WTC11 (cell line): ENCODE results near the gene LAMTOR1. TPM values are rescaled to one million over a fixed set of nuclear protein-coding genes. Genes with fewer than 3 reads are reported as not detected.

Experiments
- ATAC-seq: fragments of 200-7000 bp; cut with Tn5 transposase; 2 replicates; pipeline ENCODE4 v1.10.0; 2021; ENCODE audit warnings: mild to moderate bottlenecking, moderate library complexity
- CTCF ChIA-PET: fragments of 300-600 bp; sonication (Branson Sonifier 250); formaldehyde crosslinking; loops from one replicate; lab custom pipeline; 2021; ENCODE audit warnings: antibody characterized with exemption; lab: Charles Lee
- POLR2A ChIA-PET: fragments of 350-600 bp; sonication (Branson Sonifier 250); formaldehyde crosslinking; loops from one replicate; lab custom pipeline; 2021; ENCODE audit warnings: antibody characterized with exemption; lab: Charles Lee
- DNase-seq: peaks from one replicate; pipeline ENCODE4 v3.0.0; 2021; ENCODE audit warnings: low spot score
- H3K27ac Mint-ChIP-seq: 2 replicates; pipeline ENCODE4 v1.8.0; 2021; ENCODE audit warnings: mixed read lengths
- H3K27me3 Mint-ChIP-seq: 2 replicates; pipeline ENCODE4 v1.8.0; 2021; ENCODE audit warnings: low read depth, mild to moderate bottlenecking, moderate library complexity, mixed read lengths
- H3K36me3 Mint-ChIP-seq: 2 replicates; pipeline ENCODE4 v1.8.0; 2021; ENCODE audit warnings: mixed read lengths
- H3K4me1 Mint-ChIP-seq: 2 replicates; pipeline ENCODE4 v1.8.0; 2022; ENCODE audit warnings: mixed read lengths
- H3K4me3 Mint-ChIP-seq: 2 replicates; pipeline ENCODE4 v1.8.0; 2021; ENCODE audit warnings: mild to moderate bottlenecking, moderate library complexity, mixed read lengths
- H3K9me3 Mint-ChIP-seq: 2 replicates; pipeline ENCODE4 v1.8.0; 2021; ENCODE audit warnings: mixed read lengths
- ARID4B ChIP-seq: sonication (generic); formaldehyde crosslinking; IDR thresholded peaks from 2 replicates; pipeline ENCODE4 v1.8.0; 2023; ENCODE audit warnings: missing genetic modification reagents, mild to moderate bottlenecking, borderline replicate concordance
- ELF4 ChIP-seq: sonication (generic); formaldehyde crosslinking; IDR thresholded peaks from 2 replicates; pipeline ENCODE4 v1.8.1; 2022; ENCODE audit warnings: low read depth, mild to moderate bottlenecking, moderate library complexity, missing genetic modification reagents
- EMX1 ChIP-seq: fragments of 250-450 bp; sonication (Bioruptor Pico); IDR thresholded peaks from 2 replicates; pipeline ENCODE4 v1.8.0; 2021; ENCODE audit warnings: mild to moderate bottlenecking
- FOXP1 ChIP-seq: sonication (generic); formaldehyde crosslinking; IDR thresholded peaks from 2 replicates; pipeline ENCODE4 v1.8.0; 2022; ENCODE audit warnings: missing genetic modification reagents, mild to moderate bottlenecking, moderate library complexity, borderline replicate concordance
- GRHL2 ChIP-seq: fragments of 250-450 bp; sonication (Bioruptor Pico); IDR thresholded peaks from 2 replicates; pipeline ENCODE4 v1.8.0; 2022; ENCODE audit warnings: mild to moderate bottlenecking, moderate library complexity; ENCODE audit not compliant: insufficient replicate concordance, severe bottlenecking
- PRRX2 ChIP-seq: fragments of 250-450 bp; sonication (Bioruptor Pico); IDR thresholded peaks from 2 replicates; pipeline ENCODE4 v1.8.0; 2021; ENCODE audit warnings: mild to moderate bottlenecking
- SMAD4 ChIP-seq: sonication (generic); formaldehyde crosslinking; IDR thresholded peaks from 2 replicates; pipeline ENCODE4 v1.8.0; 2022; ENCODE audit warnings: mild to moderate bottlenecking, missing genetic modification reagents
- SP1 ChIP-seq: sonication (generic); formaldehyde crosslinking; conservative IDR thresholded peaks from 2 replicates; pipeline ENCODE4 v1.8.1; 2022; ENCODE audit warnings: missing genetic modification reagents
- TEAD4 ChIP-seq: sonication (generic); formaldehyde crosslinking; IDR thresholded peaks from 2 replicates; pipeline ENCODE4 v1.8.0; 2022; ENCODE audit warnings: mild to moderate bottlenecking, missing genetic modification reagents
- USF1 ChIP-seq: sonication (generic); formaldehyde crosslinking; IDR thresholded peaks from 2 replicates; pipeline ENCODE4 v1.8.0; 2022; ENCODE audit warnings: mild to moderate bottlenecking, missing genetic modification reagents
- ZNF121 ChIP-seq: sonication (generic); formaldehyde crosslinking; IDR thresholded peaks from 2 replicates; pipeline ENCODE4 v1.8.0; 2023; ENCODE audit warnings: missing genetic modification reagents
- ZNF263 ChIP-seq: sonication (generic); formaldehyde crosslinking; IDR thresholded peaks from 2 replicates; pipeline ENCODE4 v1.8.1; 2022; ENCODE audit warnings: low read depth, mild to moderate bottlenecking, moderate library complexity, missing genetic modification reagents
- total RNA-seq: library from RNA; stranded (reverse); gene quantifications from 3 replicates; pipeline ENCODE4 v1.2.3, GENCODE V29; 2021
- TF ChIP-seq, protein P1 (sequence below): sonication (generic); formaldehyde crosslinking; IDR thresholded peaks from 2 replicates; pipeline ENCODE4 v1.8.0; 2022; ENCODE audit warnings: mild to moderate bottlenecking, missing genetic modification reagents
- TF ChIP-seq, protein P2 (sequence below): sonication (generic); formaldehyde crosslinking; IDR thresholded peaks from 2 replicates; pipeline ENCODE4 v1.8.1; 2023; ENCODE audit warnings: mild to moderate bottlenecking, missing genetic modification reagents, moderate library complexity
- TF ChIP-seq, protein P3 (sequence below): fragments of 250-450 bp; sonication (Bioruptor Pico); conservative IDR thresholded peaks from 2 replicates; pipeline ENCODE4 v1.9.0; 2021; ENCODE audit warnings: mild to moderate bottlenecking
- TF ChIP-seq, protein P4 (sequence below): sonication (generic); formaldehyde crosslinking; IDR thresholded peaks from 2 replicates; pipeline ENCODE4 v1.8.1; 2022; ENCODE audit warnings: mild to moderate bottlenecking, moderate library complexity, missing genetic modification reagents
- TF ChIP-seq, protein P5 (sequence below): sonication (generic); formaldehyde crosslinking; IDR thresholded peaks from 2 replicates; pipeline ENCODE4 v1.8.1; 2023; ENCODE audit warnings: mild to moderate bottlenecking, missing genetic modification reagents, moderate library complexity

LAMTOR1 gene
- total RNA-seq, 1 experiment from 2014 or later: 79.4 TPM

GRCh38 chr11:72116019-72116755 lies 13.1 kb upstream of the LAMTOR1 start (continued):
- no peak for TF ChIP-seq GRHL2 (CRISPR knock-in tag)
- no peak for TF ChIP-seq ZNF121 (CRISPR knock-in tag)

- H3K4me3 Mint-ChIP-seq: no peak overlapping the region
- H3K27me3 Mint-ChIP-seq: peaks cover 56% of the 10 kb centered on the region
- peaks cover 2% of the 10 kb centered on the region; the same call in 1 of the 2 replicates for H3K36me3 Mint-ChIP-seq
- no peak overlapping the region for H3K27ac Mint-ChIP-seq
- H3K4me1 Mint-ChIP-seq: peaks cover 16% of the 10 kb centered on the region
- DNase-seq: no peak
- CTCF ChIA-PET: no interaction called here
- no peak for TF ChIP-seq SMAD4 (CRISPR knock-in tag)
- no peak for TF ChIP-seq ELF4
- TF ChIP-seq TEAD4 (CRISPR knock-in tag): no peak
- no peak for TF ChIP-seq FOXP1
- TF ChIP-seq, protein P1, sequence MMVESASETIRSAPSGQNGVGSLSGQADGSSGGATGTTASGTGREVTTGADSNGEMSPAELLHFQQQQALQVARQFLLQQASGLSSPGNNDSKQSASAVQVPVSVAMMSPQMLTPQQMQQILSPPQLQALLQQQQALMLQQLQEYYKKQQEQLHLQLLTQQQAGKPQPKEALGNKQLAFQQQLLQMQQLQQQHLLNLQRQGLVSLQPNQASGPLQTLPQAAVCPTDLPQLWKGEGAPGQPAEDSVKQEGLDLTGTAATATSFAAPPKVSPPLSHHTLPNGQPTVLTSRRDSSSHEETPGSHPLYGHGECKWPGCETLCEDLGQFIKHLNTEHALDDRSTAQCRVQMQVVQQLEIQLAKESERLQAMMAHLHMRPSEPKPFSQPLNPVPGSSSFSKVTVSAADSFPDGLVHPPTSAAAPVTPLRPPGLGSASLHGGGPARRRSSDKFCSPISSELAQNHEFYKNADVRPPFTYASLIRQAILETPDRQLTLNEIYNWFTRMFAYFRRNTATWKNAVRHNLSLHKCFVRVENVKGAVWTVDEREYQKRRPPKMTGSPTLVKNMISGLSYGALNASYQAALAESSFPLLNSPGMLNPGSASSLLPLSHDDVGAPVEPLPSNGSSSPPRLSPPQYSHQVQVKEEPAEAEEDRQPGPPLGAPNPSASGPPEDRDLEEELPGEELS (CRISPR knock-in tag): no peak
- no peak for TF ChIP-seq PRRX2
- TF ChIP-seq, protein P2, sequence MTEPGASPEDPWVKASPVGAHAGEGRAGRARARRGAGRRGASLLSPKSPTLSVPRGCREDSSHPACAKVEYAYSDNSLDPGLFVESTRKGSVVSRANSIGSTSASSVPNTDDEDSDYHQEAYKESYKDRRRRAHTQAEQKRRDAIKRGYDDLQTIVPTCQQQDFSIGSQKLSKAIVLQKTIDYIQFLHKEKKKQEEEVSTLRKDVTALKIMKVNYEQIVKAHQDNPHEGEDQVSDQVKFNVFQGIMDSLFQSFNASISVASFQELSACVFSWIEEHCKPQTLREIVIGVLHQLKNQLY: no peak
- TF ChIP-seq, protein P3, sequence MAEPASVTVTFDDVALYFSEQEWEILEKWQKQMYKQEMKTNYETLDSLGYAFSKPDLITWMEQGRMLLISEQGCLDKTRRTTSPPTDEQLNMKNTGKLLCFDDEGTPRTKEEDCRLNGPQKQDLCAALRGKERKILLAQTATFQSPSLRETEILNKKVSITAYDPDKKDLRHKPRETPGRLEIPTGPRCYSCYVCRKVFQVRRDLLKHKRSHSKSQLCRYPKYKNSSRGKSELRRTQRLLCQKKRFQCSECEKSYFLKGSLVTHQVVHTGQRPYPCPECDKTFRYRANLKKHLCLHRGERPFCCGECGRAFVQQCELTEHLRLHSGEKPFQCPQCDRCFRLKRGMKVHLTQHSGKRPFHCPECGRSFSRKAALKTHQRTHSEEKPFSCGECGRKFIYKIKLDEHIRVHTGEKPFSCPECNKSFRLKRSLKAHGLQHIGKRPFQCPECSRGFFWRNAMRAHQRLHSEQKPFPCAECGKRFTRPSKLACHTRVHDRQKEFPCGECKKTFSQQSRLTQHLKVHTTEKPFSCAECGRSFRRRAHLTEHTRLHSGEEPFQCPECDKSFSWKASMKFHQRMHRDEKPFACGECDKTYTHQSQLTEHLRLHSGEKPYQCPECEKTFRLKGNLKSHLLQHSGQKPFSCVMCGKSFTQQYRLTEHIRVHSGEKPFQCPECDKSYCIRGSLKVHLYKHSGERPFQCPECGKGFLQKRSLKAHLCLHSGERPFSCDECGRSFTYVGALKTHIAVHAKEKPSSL (CRISPR knock-in tag): no peak
- no peak for TF ChIP-seq USF1 (CRISPR knock-in tag)
- TF ChIP-seq ARID4B: no peak
- TF ChIP-seq ZNF263 (CRISPR knock-in tag): no peak
- TF ChIP-seq, protein P4, sequence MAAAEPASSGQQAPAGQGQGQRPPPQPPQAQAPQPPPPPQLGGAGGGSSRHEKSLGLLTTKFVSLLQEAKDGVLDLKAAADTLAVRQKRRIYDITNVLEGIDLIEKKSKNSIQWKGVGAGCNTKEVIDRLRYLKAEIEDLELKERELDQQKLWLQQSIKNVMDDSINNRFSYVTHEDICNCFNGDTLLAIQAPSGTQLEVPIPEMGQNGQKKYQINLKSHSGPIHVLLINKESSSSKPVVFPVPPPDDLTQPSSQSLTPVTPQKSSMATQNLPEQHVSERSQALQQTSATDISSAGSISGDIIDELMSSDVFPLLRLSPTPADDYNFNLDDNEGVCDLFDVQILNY (CRISPR knock-in tag): no peak
- TF ChIP-seq, protein P5, sequence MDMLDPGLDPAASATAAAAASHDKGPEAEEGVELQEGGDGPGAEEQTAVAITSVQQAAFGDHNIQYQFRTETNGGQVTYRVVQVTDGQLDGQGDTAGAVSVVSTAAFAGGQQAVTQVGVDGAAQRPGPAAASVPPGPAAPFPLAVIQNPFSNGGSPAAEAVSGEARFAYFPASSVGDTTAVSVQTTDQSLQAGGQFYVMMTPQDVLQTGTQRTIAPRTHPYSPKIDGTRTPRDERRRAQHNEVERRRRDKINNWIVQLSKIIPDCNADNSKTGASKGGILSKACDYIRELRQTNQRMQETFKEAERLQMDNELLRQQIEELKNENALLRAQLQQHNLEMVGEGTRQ (CRISPR knock-in tag): no peak
- TF ChIP-seq SP1 (CRISPR knock-in tag): no peak
- no peak for TF ChIP-seq EMX1 (CRISPR knock-in tag)
- H3K9me3 Mint-ChIP-seq: peaks cover 8% of the 10 kb centered on the region
- POLR2A ChIA-PET: no interaction called here
- ATAC-seq: no peak
Observed at GRCh38 chr11:72114570-72114969, 11.5 kb upstream of the LAMTOR1 start.
